ENCODE results near the gene BFSP1. TPM values are rescaled to one million over a fixed set of nuclear protein-coding genes. Genes with fewer than 3 reads are reported as not detected.

BFSP1 gene
- total RNA-seq, 1 experiment from 2014 or later = 6.1 TPM

- POLR2A ChIA-PET (ENCODE audit: low non-redundant PET) = no interaction called here
- H3K27ac ChIP-seq (ENCODE audit: low read depth, low read length, poor library complexity, severe bottlenecking) = peak overlapping the region; percentile 4
- no peaks in the 10 kb centered on the region for H3K9me3 ChIP-seq (ENCODE audit: low read depth, low read length, poor library complexity, severe bottlenecking)
- intact Hi-C loops (cut with micrococcal nuclease; ENCODE audit: unreplicated experiment) = loop anchor here (2.0 to 10.0 kb wide), 5 partner anchors 29 to 773 kb away; no protein-coding TSS in a partner anchor
- DNase-seq (ENCODE audit: low spot score) = no peak
- peak overlapping the region; percentile 32 for H3K4me3 ChIP-seq (ENCODE audit: low read depth, low read length, poor library complexity, severe bottlenecking)
- H3K4me1 ChIP-seq (ENCODE audit: insufficient read depth, low read length, poor library complexity, severe bottlenecking) = peaks cover 12% of the 10 kb centered on the region
- BruUV-seq (replicated peaks) = no TSS peak
- H3K36me3 ChIP-seq (ENCODE audit: insufficient read depth, low read length, poor library complexity, severe bottlenecking) = no peaks in the 10 kb centered on the region
- CTCF ChIA-PET = interaction anchor here (0.6 to 1.7 kb wide), 4 partner anchors 9 to 700 kb away, joined by 3 to 5 read pairs (median 4); no protein-coding TSS in a partner anchor
- no peak for TF ChIP-seq CTCF (conservative IDR thresholded peaks at IDR 0.05; ENCODE audit: low read depth, low read length)
- no peaks in the 10 kb centered on the region for H3K27me3 ChIP-seq (replicated peaks; ENCODE audit: insufficient read depth, low read depth, low read length, poor library complexity)
These were observed 26.9 kb downstream of the BFSP1 start for GRCh38 chr20:17504066-17504897.

GRCh38 chr20:17503301-17504065 lies 27.7 kb downstream of the BFSP1 start:
- Histone ChIP-seq H3K4me1 (ENCODE audit: insufficient read depth, low read length, poor library complexity, severe bottlenecking) (peaks cover 12% of the 10 kb centered on the region), H3K27ac (ENCODE audit: low read depth, low read length, poor library complexity, severe bottlenecking) (no peak overlapping the region), H3K9me3 (ENCODE audit: low read depth, low read length, poor library complexity, severe bottlenecking) (no peaks in the 10 kb centered on the region), H3K27me3 (replicated peaks; ENCODE audit: insufficient read depth, low read depth, low read length, poor library complexity) (no peaks in the 10 kb centered on the region), H3K36me3 (ENCODE audit: insufficient read depth, low read length, poor library complexity, severe bottlenecking) (no peaks in the 10 kb centered on the region), H3K4me3 (ENCODE audit: low read depth, low read length, poor library complexity, severe bottlenecking) (no peak overlapping the region)
- intact Hi-C loops (cut with micrococcal nuclease; ENCODE audit: unreplicated experiment) = loop anchor here (2.0 to 10.0 kb wide), 5 partner anchors 29 to 774 kb away; no protein-coding TSS in a partner anchor
- ChIA-PET CTCF (interaction anchor here (1.7 kb wide), 1 partner anchor 33 kb away, joined by 5 read pairs; no protein-coding TSS in a partner anchor), POLR2A (ENCODE audit: low non-redundant PET) (no interaction called here)
- DNase-seq (ENCODE audit: low spot score) = no peak
- BruUV-seq (replicated peaks) = no TSS peak
- no peak for TF ChIP-seq CTCF (conservative IDR thresholded peaks at IDR 0.05; ENCODE audit: low read depth, low read length)
- no peak for TF ChIP-seq EZH2 (IDR thresholded peaks at IDR 0.05; ENCODE audit: borderline replicate concordance, low read depth, low read length, poor library complexity, severe bottlenecking)

- ChIA-PET CTCF (no interaction called here), POLR2A (ENCODE audit: low non-redundant PET) (interaction anchor here (0.7 kb wide), 1 partner anchor 371 kb away, joined by 4 read pairs; no protein-coding TSS in a partner anchor)
- peaks cover 12% of the 10 kb centered on the region for H3K4me1 ChIP-seq (ENCODE audit: insufficient read depth, low read length, poor library complexity, severe bottlenecking)
- no peak for DNase-seq (ENCODE audit: low spot score)
- H3K4me3 ChIP-seq (ENCODE audit: low read depth, low read length, poor library complexity, severe bottlenecking) = no peak overlapping the region
- TF ChIP-seq EZH2 (IDR thresholded peaks at IDR 0.05; ENCODE audit: borderline replicate concordance, low read depth, low read length, poor library complexity, severe bottlenecking) = no peak
- TF ChIP-seq CTCF (conservative IDR thresholded peaks at IDR 0.05; ENCODE audit: low read depth, low read length) = no peak
- no peak overlapping the region for H3K27ac ChIP-seq (ENCODE audit: low read depth, low read length, poor library complexity, severe bottlenecking)
- intact Hi-C loops (cut with micrococcal nuclease; ENCODE audit: unreplicated experiment) = loop anchor here (5.0 to 10.0 kb wide), 2 partner anchors 493 to 775 kb away; no protein-coding TSS in a partner anchor
- H3K9me3 ChIP-seq (ENCODE audit: low read depth, low read length, poor library complexity, severe bottlenecking) = no peaks in the 10 kb centered on the region
- no peaks in the 10 kb centered on the region for H3K27me3 ChIP-seq (replicated peaks; ENCODE audit: insufficient read depth, low read depth, low read length, poor library complexity)
- BruUV-seq (replicated peaks) = no TSS peak
- H3K36me3 ChIP-seq (ENCODE audit: insufficient read depth, low read length, poor library complexity, severe bottlenecking) = no peaks in the 10 kb centered on the region
These were observed 29.1 kb downstream of the BFSP1 start for GRCh38 chr20:17502105-17502504.

Measured in A673 (cell line).